ENCODE data around the gene PDF. TPM values are rescaled to one million over a fixed set of nuclear protein-coding genes. Genes with fewer than 3 reads are reported as not detected.
"Not testable (repeated sequence)": the region's sequence is repeated elsewhere in the genome, so short reads cannot be mapped to it uniquely, and the experiment has no call there.

PDF gene
- polyA plus RNA-seq, 4 donors = 3.8 to 18.1 (median 8.6) TPM

GRCh38 chr16:69309316-69309715 lies 21.1 kb downstream of the PDF start:
- Histone ChIP-seq H3K27me3 (ENCODE audit: control insufficient read depth in 3 of 3, insufficient read depth in 3 of 3, low read length in 3 of 3) (no peaks in the 10 kb centered on the region), H3K9me3 (ENCODE audit: control insufficient read depth in 2 of 2, insufficient read depth in 1 of 2, low read depth in 1 of 2, low read length in 1 of 2) (no peaks in the 10 kb centered on the region), H3K36me3 (ENCODE audit: control insufficient read depth in 3 of 3, insufficient read depth in 2 of 3, low read depth in 1 of 3, low read length in 3 of 3) (peaks cover 0 to 13% (median 2%) of the 10 kb centered on the region in 3 donors), H3K4me1 (ENCODE audit: control insufficient read depth in 3 of 3, insufficient read depth in 2 of 3, low read depth in 1 of 3, low read length in 2 of 3) (peaks cover 0 to 4% (median 3%) of the 10 kb centered on the region in 3 donors), H3K4me3 (ENCODE audit: low read depth in 1 of 3, low read length in 3 of 3) (no peak overlapping the region), H3K27ac (ENCODE audit: low read depth in 1 of 3, low read length in 2 of 3) (no peak overlapping the region)
- FAIRE-seq = no peak
- WGBS, 3 donors = 85 to 94% (median 92%) methylated on average over 12 of the region's 12 CpGs
- DNase-seq = no peak

- no peaks in the 10 kb centered on the region for H3K9me3 ChIP-seq (ENCODE audit: control insufficient read depth in 2 of 2, insufficient read depth in 1 of 2, low read depth in 1 of 2, low read length in 1 of 2)
- WGBS, 3 donors = 90 to 98% (median 91%) methylated on average over 2 of the region's 2 CpGs
- no peak for FAIRE-seq
Observed at GRCh38 chr16:69307856-69308255, 22.5 kb downstream of the PDF start.

GRCh38 chr16:69307091-69307490 lies 23.3 kb downstream of the PDF start:
- H3K4me3 ChIP-seq (ENCODE audit: low read depth in 1 of 3, low read length in 3 of 3) = no peak overlapping the region
- peaks cover 0 to under 1% (median under 1%) of the 10 kb centered on the region in 3 donors for H3K4me1 ChIP-seq (ENCODE audit: control insufficient read depth in 3 of 3, insufficient read depth in 2 of 3, low read depth in 1 of 3, low read length in 2 of 3)
- peaks cover 0 to 2% (median 0%) of the 10 kb centered on the region in 3 donors for H3K36me3 ChIP-seq (ENCODE audit: control insufficient read depth in 3 of 3, insufficient read depth in 2 of 3, low read depth in 1 of 3, low read length in 3 of 3)
- H3K27ac ChIP-seq (ENCODE audit: low read depth in 1 of 3, low read length in 2 of 3) = no peak overlapping the region
- WGBS, 3 donors = 75 to 80% (median 76%) methylated on average over 1 of the region's 1 CpG
- no peaks in the 10 kb centered on the region for H3K27me3 ChIP-seq (ENCODE audit: control insufficient read depth in 3 of 3, insufficient read depth in 3 of 3, low read length in 3 of 3)
- no peaks in the 10 kb centered on the region for H3K9me3 ChIP-seq (ENCODE audit: control insufficient read depth in 2 of 2, insufficient read depth in 1 of 2, low read depth in 1 of 2, low read length in 1 of 2)
- DNase-seq = no peak
- FAIRE-seq = no peak

More at GRCh38 chr16:69307856-69308255, 22.5 kb downstream of the PDF start:
- H3K4me3 ChIP-seq (ENCODE audit: low read depth in 1 of 3, low read length in 3 of 3) = no peak overlapping the region
- no peak overlapping the region for H3K27ac ChIP-seq (ENCODE audit: low read depth in 1 of 3, low read length in 2 of 3)
- no peak for DNase-seq
- H3K27me3 ChIP-seq (ENCODE audit: control insufficient read depth in 3 of 3, insufficient read depth in 3 of 3, low read length in 3 of 3) = no peaks in the 10 kb centered on the region
- H3K36me3 ChIP-seq (ENCODE audit: control insufficient read depth in 3 of 3, insufficient read depth in 2 of 3, low read depth in 1 of 3, low read length in 3 of 3) = peaks cover 0 to 2% (median under 1%) of the 10 kb centered on the region in 3 donors
- peaks cover 0 to 4% (median 3%) of the 10 kb centered on the region in 3 donors for H3K4me1 ChIP-seq (ENCODE audit: control insufficient read depth in 3 of 3, insufficient read depth in 2 of 3, low read depth in 1 of 3, low read length in 2 of 3)

GRCh38 chr16:69306031-69306430 lies 24.4 kb downstream of the PDF start:
- DNase-seq = no peak
- Histone ChIP-seq H3K36me3 (ENCODE audit: control insufficient read depth in 3 of 3, insufficient read depth in 2 of 3, low read depth in 1 of 3, low read length in 3 of 3) (peaks cover 3 to 7% (median 4%) of the 10 kb centered on the region in 3 donors), H3K27ac (ENCODE audit: low read depth in 1 of 3, low read length in 2 of 3) (no peak overlapping the region), H3K9me3 (ENCODE audit: control insufficient read depth in 2 of 2, insufficient read depth in 1 of 2, low read depth in 1 of 2, low read length in 1 of 2) (no peaks in the 10 kb centered on the region), H3K4me3 (ENCODE audit: low read depth in 1 of 3, low read length in 3 of 3) (no peak overlapping the region), H3K27me3 (ENCODE audit: control insufficient read depth in 3 of 3, insufficient read depth in 3 of 3, low read length in 3 of 3) (no peaks in the 10 kb centered on the region), H3K4me1 (ENCODE audit: control insufficient read depth in 3 of 3, insufficient read depth in 2 of 3, low read depth in 1 of 3, low read length in 2 of 3) (no peaks in the 10 kb centered on the region)
- FAIRE-seq = no peak
- 73 to 89% (median 88%) methylated on average over 1 of the region's 1 CpG for WGBS, 3 donors

GRCh38 chr16:69302301-69302700 lies 28.1 kb downstream of the PDF start:
- no peak for FAIRE-seq

GRCh38 chr16:69301861-69302260 lies 28.5 kb downstream of the PDF start:
- 88 to 96% (median 94%) methylated on average over 4 of the region's 4 CpGs for WGBS, 3 donors
- DNase-seq (no peak), FAIRE-seq (no peak)
- no peak overlapping the region for H3K4me3 ChIP-seq (ENCODE audit: low read depth in 1 of 3, low read length in 3 of 3)
- no peaks in the 10 kb centered on the region for H3K9me3 ChIP-seq (ENCODE audit: control insufficient read depth in 2 of 2, insufficient read depth in 1 of 2, low read depth in 1 of 2, low read length in 1 of 2)
- H3K27ac ChIP-seq (ENCODE audit: low read depth in 1 of 3, low read length in 2 of 3) = no peak overlapping the region
- H3K36me3 ChIP-seq (ENCODE audit: control insufficient read depth in 3 of 3, insufficient read depth in 2 of 3, low read depth in 1 of 3, low read length in 3 of 3) = peaks cover 8 to 12% (median 10%) of the 10 kb centered on the region in 3 donors
- no peaks in the 10 kb centered on the region for H3K27me3 ChIP-seq (ENCODE audit: control insufficient read depth in 3 of 3, insufficient read depth in 3 of 3, low read length in 3 of 3)
- no peaks in the 10 kb centered on the region for H3K4me1 ChIP-seq (ENCODE audit: control insufficient read depth in 3 of 3, insufficient read depth in 2 of 3, low read depth in 1 of 3, low read length in 2 of 3)

More at GRCh38 chr16:69302301-69302700, 28.1 kb downstream of the PDF start:
- Histone ChIP-seq H3K4me1 (ENCODE audit: control insufficient read depth in 3 of 3, insufficient read depth in 2 of 3, low read depth in 1 of 3, low read length in 2 of 3) (no peaks in the 10 kb centered on the region), H3K4me3 (ENCODE audit: low read depth in 1 of 3, low read length in 3 of 3) (no peak overlapping the region), H3K27me3 (ENCODE audit: control insufficient read depth in 3 of 3, insufficient read depth in 3 of 3, low read length in 3 of 3) (no peaks in the 10 kb centered on the region), H3K27ac (ENCODE audit: low read depth in 1 of 3, low read length in 2 of 3) (no peak overlapping the region), H3K9me3 (ENCODE audit: control insufficient read depth in 2 of 2, insufficient read depth in 1 of 2, low read depth in 1 of 2, low read length in 1 of 2) (no peaks in the 10 kb centered on the region), H3K36me3 (ENCODE audit: control insufficient read depth in 3 of 3, insufficient read depth in 2 of 3, low read depth in 1 of 3, low read length in 3 of 3) (peaks cover 8 to 12% (median 10%) of the 10 kb centered on the region in 3 donors)
- no peak for DNase-seq
- WGBS, 3 donors = 95 to 96% (median 96%) methylated on average over 4 of the region's 4 CpGs

GRCh38 chr16:69301187-69301586 lies 29.2 kb downstream of the PDF start:
- no peak overlapping the region for H3K4me3 ChIP-seq (ENCODE audit: low read depth in 1 of 3, low read length in 3 of 3)
- H3K4me1 ChIP-seq (ENCODE audit: control insufficient read depth in 3 of 3, insufficient read depth in 2 of 3, low read depth in 1 of 3, low read length in 2 of 3) = no peaks in the 10 kb centered on the region
- no peaks in the 10 kb centered on the region for H3K27me3 ChIP-seq (ENCODE audit: control insufficient read depth in 3 of 3, insufficient read depth in 3 of 3, low read length in 3 of 3)
- 64 to 82% (median 80%) methylated on average over 1 of the region's 1 CpG for WGBS, 3 donors
- no peaks in the 10 kb centered on the region for H3K9me3 ChIP-seq (ENCODE audit: control insufficient read depth in 2 of 2, insufficient read depth in 1 of 2, low read depth in 1 of 2, low read length in 1 of 2)
- no peak overlapping the region for H3K27ac ChIP-seq (ENCODE audit: low read depth in 1 of 3, low read length in 2 of 3)
- FAIRE-seq (no peak), DNase-seq (no peak)
- peaks cover 8 to 12% (median 10%) of the 10 kb centered on the region in 3 donors for H3K36me3 ChIP-seq (ENCODE audit: control insufficient read depth in 3 of 3, insufficient read depth in 2 of 3, low read depth in 1 of 3, low read length in 3 of 3)

GRCh38 chr16:69298261-69298660 lies 32.1 kb downstream of the PDF start:
- FAIRE-seq = no peak
- H3K9me3 ChIP-seq (ENCODE audit: control insufficient read depth in 2 of 2, insufficient read depth in 1 of 2, low read depth in 1 of 2, low read length in 1 of 2) = no peaks in the 10 kb centered on the region
- no peaks in the 10 kb centered on the region for H3K4me1 ChIP-seq (ENCODE audit: control insufficient read depth in 3 of 3, insufficient read depth in 2 of 3, low read depth in 1 of 3, low read length in 2 of 3)
- no peaks in the 10 kb centered on the region for H3K27me3 ChIP-seq (ENCODE audit: control insufficient read depth in 3 of 3, insufficient read depth in 3 of 3, low read length in 3 of 3)
- no peak overlapping the region for H3K27ac ChIP-seq (ENCODE audit: low read depth in 1 of 3, low read length in 2 of 3)
- H3K4me3 ChIP-seq (ENCODE audit: low read depth in 1 of 3, low read length in 3 of 3) = no peak overlapping the region
- peaks cover 8 to 13% (median 10%) of the 10 kb centered on the region in 3 donors for H3K36me3 ChIP-seq (ENCODE audit: control insufficient read depth in 3 of 3, insufficient read depth in 2 of 3, low read depth in 1 of 3, low read length in 3 of 3)
- 98 to 100% (median 99%) methylated on average over 4 of the region's 4 CpGs for WGBS, 3 donors
- no peak for DNase-seq

GRCh38 chr16:69296771-69297170 lies 33.6 kb downstream of the PDF start:
- not testable (repeated sequence) for H3K27me3 ChIP-seq (ENCODE audit: control insufficient read depth in 3 of 3, insufficient read depth in 3 of 3, low read length in 3 of 3); H3K4me1 ChIP-seq (ENCODE audit: control insufficient read depth in 3 of 3, insufficient read depth in 2 of 3, low read depth in 1 of 3, low read length in 2 of 3); H3K27ac ChIP-seq (ENCODE audit: low read depth in 1 of 3, low read length in 2 of 3); DNase-seq; H3K9me3 ChIP-seq (ENCODE audit: control insufficient read depth in 2 of 2, insufficient read depth in 1 of 2, low read depth in 1 of 2, low read length in 1 of 2); H3K4me3 ChIP-seq (ENCODE audit: low read depth in 1 of 3, low read length in 3 of 3); FAIRE-seq
- peaks cover 6 to 11% (median 8%) of the 10 kb centered on the region in 3 donors for H3K36me3 ChIP-seq (ENCODE audit: control insufficient read depth in 3 of 3, insufficient read depth in 2 of 3, low read depth in 1 of 3, low read length in 3 of 3)
- WGBS, 3 donors = 97 to 99% (median 98%) methylated on average over 7 of the region's 7 CpGs

Measured in small intestine (tissue), 7 donors.